Measurements from ENCODE around the gene BEST1. TPM values are rescaled to one million over a fixed set of nuclear protein-coding genes. Genes with fewer than 3 reads are reported as not detected.
A peak's percentile ranks its signal among the peaks of the same experiment; 100 is the strongest.

BEST1 gene
- total and polyA plus RNA-seq, 7 experiments from 2014 or later, result 0.49 to 7.1 (median 0.92) TPM; not detected in 1

- H3K9me3 ChIP-seq (ENCODE audit: control insufficient read depth in 2 of 3, low read length in 3 of 3), result no peaks in the 10 kb centered on the region
- H3K36me3 ChIP-seq (ENCODE audit: control insufficient read depth in 2 of 3, insufficient read depth in 3 of 3, low read length in 3 of 3), result no peaks in the 10 kb centered on the region
- Mint-ChIP-seq H3K9me3 (no peaks in the 10 kb centered on the region), H3K27me3 (peaks cover 0 to 6% (median under 1%) of the 10 kb centered on the region in 5 donors), H3K27ac (no peak overlapping the region), H3K4me1 (peaks cover 0 to 5% (median 0%) of the 10 kb centered on the region in 7 donors), H3K4me3 (no peak overlapping the region), H3K36me3 (no peaks in the 10 kb centered on the region)
- no peak overlapping the region for H3K27ac ChIP-seq (ENCODE audit: low read depth, low read length)
- ATAC-seq (no peak), DNase-seq (no peak)
- no peak overlapping the region for H3K4me3 ChIP-seq (ENCODE audit: low read length)
- intact Hi-C loops (cut with micrococcal nuclease), result loop anchor here (1.0 to 10.0 kb wide), 8 partner anchors 48 to 150 kb away; no protein-coding TSS in a partner anchor
- CTCF ChIA-PET, result interaction anchor here (0.5 to 2.9 kb wide), 18 partner anchors 10 to 968 kb away, joined by 3 to 34 read pairs (median 4); no protein-coding TSS in a partner anchor
- H3K27me3 ChIP-seq (ENCODE audit: control insufficient read depth in 2 of 2, insufficient read depth in 2 of 2, low read length in 2 of 2), result no peaks in the 10 kb centered on the region
- peaks cover 0 to 3% of the 10 kb centered on the region in 2 donors for H3K4me1 ChIP-seq (ENCODE audit: control insufficient read depth in 2 of 2, insufficient read depth in 2 of 2, low read length in 2 of 2)
- POLR2A ChIA-PET, result interaction anchor here (1.7 kb wide), 1 partner anchor 21 kb away, joined by 5 read pairs; no protein-coding TSS in a partner anchor
These were observed 3.3 kb upstream of the BEST1 start for GRCh38 chr11:61946894-61947293.

DNA sequence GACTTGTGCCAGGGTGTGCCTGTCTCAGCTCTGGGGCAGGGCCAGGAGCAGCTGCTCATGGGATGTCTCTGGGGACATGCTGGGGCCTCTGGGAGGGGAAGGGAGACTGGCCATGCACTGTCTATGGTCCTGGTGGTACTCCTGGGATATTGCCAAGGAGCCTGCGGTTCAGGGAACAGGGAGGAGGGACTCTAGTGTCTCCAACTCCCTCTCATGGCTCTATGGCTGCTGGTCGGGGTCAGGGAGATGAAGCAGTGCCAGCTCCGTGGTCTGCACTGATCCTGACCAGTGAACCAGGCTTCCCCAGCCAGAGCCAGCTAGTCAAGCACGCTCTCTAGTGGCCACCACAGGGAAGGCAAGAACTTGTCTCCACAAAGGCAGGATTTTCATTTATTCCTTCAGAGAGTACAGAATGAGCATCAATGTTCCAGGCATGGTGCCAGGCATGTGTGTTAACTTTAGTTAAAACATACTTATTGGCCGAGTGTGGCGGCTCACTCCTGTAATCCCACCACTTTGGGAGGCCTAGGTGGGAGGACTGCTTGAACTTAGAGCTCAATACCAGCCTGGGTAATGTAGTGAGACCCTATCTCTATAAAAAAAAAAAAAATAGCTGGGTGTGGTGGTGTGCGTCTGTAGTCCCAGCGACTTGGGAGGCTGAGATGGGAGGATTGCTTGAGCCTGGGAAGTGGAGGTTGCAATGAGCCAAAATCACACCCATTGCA lies 2.5 kb upstream of the BEST1 start:
- Mint-ChIP-seq H3K27me3 (peaks cover 0 to 6% (median 3%) of the 10 kb centered on the region in 5 donors), H3K4me3 (no peak overlapping the region), H3K4me1 (peaks cover 0 to 5% (median 0%) of the 10 kb centered on the region in 7 donors), H3K36me3 (no peaks in the 10 kb centered on the region), H3K9me3 (no peaks in the 10 kb centered on the region), H3K27ac (peak overlapping the region in 2 of 9 donors; percentile 14 to 70)
- Histone ChIP-seq H3K4me3 (ENCODE audit: low read length) (no peak overlapping the region), H3K27me3 (ENCODE audit: control insufficient read depth in 2 of 2, insufficient read depth in 2 of 2, low read length in 2 of 2) (no peaks in the 10 kb centered on the region), H3K9me3 (ENCODE audit: control insufficient read depth in 2 of 3, low read length in 3 of 3) (no peaks in the 10 kb centered on the region), H3K36me3 (ENCODE audit: control insufficient read depth in 2 of 3, insufficient read depth in 3 of 3, low read length in 3 of 3) (no peaks in the 10 kb centered on the region), H3K27ac (ENCODE audit: low read depth, low read length) (no peak overlapping the region), H3K4me1 (ENCODE audit: control insufficient read depth in 2 of 2, insufficient read depth in 2 of 2, low read length in 2 of 2) (peaks cover 0 to 3% of the 10 kb centered on the region in 2 donors)
- DNase-seq (peak; percentile 41 to 64 (median 47)), ATAC-seq (peak; percentile 88)
- intact Hi-C loops (cut with micrococcal nuclease), result loop anchor here (1.0 to 10.0 kb wide), 8 partner anchors 48 to 150 kb away; no protein-coding TSS in a partner anchor
- ChIA-PET POLR2A (interaction anchor here (0.8 to 1.7 kb wide), 3 partner anchors 18 to 21 kb away, joined by 3 to 5 read pairs (median 4); no protein-coding TSS in a partner anchor), CTCF (interaction anchor here (0.6 to 2.9 kb wide), 23 partner anchors 8 to 162 kb away, joined by 3 to 34 read pairs (median 4); partner anchors contain the start of gene FEN1)

- Histone ChIP-seq H3K27ac (ENCODE audit: low read depth, low read length) (no peak overlapping the region), H3K9me3 (ENCODE audit: control insufficient read depth in 2 of 3, low read length in 3 of 3) (no peaks in the 10 kb centered on the region), H3K27me3 (ENCODE audit: control insufficient read depth in 2 of 2, insufficient read depth in 2 of 2, low read length in 2 of 2) (no peaks in the 10 kb centered on the region), H3K36me3 (ENCODE audit: control insufficient read depth in 2 of 3, insufficient read depth in 3 of 3, low read length in 3 of 3) (no peaks in the 10 kb centered on the region), H3K4me3 (ENCODE audit: low read length) (no peak overlapping the region), H3K4me1 (ENCODE audit: control insufficient read depth in 2 of 2, insufficient read depth in 2 of 2, low read length in 2 of 2) (peaks cover 0 to 3% of the 10 kb centered on the region in 2 donors)
- ATAC-seq (no peak), DNase-seq (no peak)
- Mint-ChIP-seq H3K4me3 (no peak overlapping the region), H3K36me3 (no peaks in the 10 kb centered on the region), H3K4me1 (peaks cover 0 to 5% (median 0%) of the 10 kb centered on the region in 7 donors), H3K27ac (no peak overlapping the region), H3K27me3 (peaks cover 0 to 6% (median 3%) of the 10 kb centered on the region in 5 donors), H3K9me3 (no peaks in the 10 kb centered on the region)
- CTCF ChIA-PET, result interaction anchor here (0.5 to 3.2 kb wide), 14 partner anchors 9 to 1628 kb away, joined by 3 to 34 read pairs (median 5); partner anchors contain the start of gene FEN1
- POLR2A ChIA-PET, result interaction anchor here (1.0 kb wide), 1 partner anchor 18 kb away, joined by 4 read pairs; no protein-coding TSS in a partner anchor
- intact Hi-C loops (cut with micrococcal nuclease), result loop anchor here (1.0 to 10.0 kb wide), 3 partner anchors 77 to 106 kb away; no protein-coding TSS in a partner anchor
These were observed 1.6 kb upstream of the BEST1 start for GRCh38 chr11:61948505-61948904.

- Histone ChIP-seq H3K27me3 (ENCODE audit: control insufficient read depth in 2 of 2, insufficient read depth in 2 of 2, low read length in 2 of 2) (peaks cover 0 to under 1% of the 10 kb centered on the region in 2 donors), H3K36me3 (ENCODE audit: control insufficient read depth in 2 of 3, insufficient read depth in 3 of 3, low read length in 3 of 3) (no peaks in the 10 kb centered on the region), H3K4me1 (ENCODE audit: control insufficient read depth in 2 of 2, insufficient read depth in 2 of 2, low read length in 2 of 2) (peaks cover 0 to 3% of the 10 kb centered on the region in 2 donors), H3K4me3 (ENCODE audit: low read length) (no peak overlapping the region), H3K27ac (ENCODE audit: low read depth, low read length) (no peak overlapping the region), H3K9me3 (ENCODE audit: control insufficient read depth in 2 of 3, low read length in 3 of 3) (no peaks in the 10 kb centered on the region)
- Mint-ChIP-seq H3K9me3 (no peaks in the 10 kb centered on the region), H3K27ac (peak overlapping the region in 1 of 9 donors; percentile 13), H3K4me1 (peaks cover 0 to 5% (median 0%) of the 10 kb centered on the region in 7 donors), H3K36me3 (no peaks in the 10 kb centered on the region), H3K27me3 (peaks cover 2 to 12% (median 6%) of the 10 kb centered on the region in 5 donors), H3K4me3 (no peak overlapping the region)
- ChIA-PET CTCF (interaction anchor here (0.6 to 3.2 kb wide), 4 partner anchors 24 to 133 kb away, joined by 3 to 12 read pairs (median 4); no protein-coding TSS in a partner anchor), POLR2A (interaction anchor here (0.7 to 1.1 kb wide), 3 partner anchors 17 to 132 kb away, joined by 3 to 4 read pairs (median 3); no protein-coding TSS in a partner anchor)
- ATAC-seq, result peak; percentile 68
- no peak for DNase-seq
- intact Hi-C loops (cut with micrococcal nuclease), result loop anchor here (5.0 to 10.0 kb wide), 2 partner anchors 78 to 105 kb away; no protein-coding TSS in a partner anchor
These were observed 749 bp upstream of the BEST1 start for GRCh38 chr11:61949169-61950034.

GRCh38 chr11:61951484-61952135 lies 1.5 kb downstream of the BEST1 start:
- POLR2A ChIA-PET, result interaction anchor here (1.6 kb wide), 1 partner anchor 17 kb away, joined by 4 read pairs; no protein-coding TSS in a partner anchor
- no peak for DNase-seq

More at GRCh38 chr11:61951484-61952135, 1.5 kb downstream of the BEST1 start:
- no peak overlapping the region for H3K27ac ChIP-seq (ENCODE audit: low read depth, low read length)
- intact Hi-C loops (cut with micrococcal nuclease), result no loop called here
- ATAC-seq, result no peak
- H3K4me3 ChIP-seq (ENCODE audit: low read length), result no peak overlapping the region
- Mint-ChIP-seq H3K9me3 (no peaks in the 10 kb centered on the region), H3K36me3 (no peaks in the 10 kb centered on the region), H3K27me3 (peaks cover 6 to 25% (median 11%) of the 10 kb centered on the region in 5 donors), H3K27ac (peak overlapping the region in 2 of 9 donors; percentile 17 to 36), H3K4me1 (peaks cover 0 to 13% (median 3%) of the 10 kb centered on the region in 7 donors), H3K4me3 (no peak overlapping the region)
- H3K9me3 ChIP-seq (ENCODE audit: control insufficient read depth in 2 of 3, low read length in 3 of 3), result no peaks in the 10 kb centered on the region
- H3K27me3 ChIP-seq (ENCODE audit: control insufficient read depth in 2 of 2, insufficient read depth in 2 of 2, low read length in 2 of 2), result peaks cover 0 to 5% of the 10 kb centered on the region in 2 donors
- CTCF ChIA-PET, result interaction anchor here (0.6 to 3.2 kb wide), 4 partner anchors 15 to 251 kb away, joined by 3 to 12 read pairs (median 3); no protein-coding TSS in a partner anchor
- peaks cover 0 to 3% of the 10 kb centered on the region in 2 donors for H3K4me1 ChIP-seq (ENCODE audit: control insufficient read depth in 2 of 2, insufficient read depth in 2 of 2, low read length in 2 of 2)
- H3K36me3 ChIP-seq (ENCODE audit: control insufficient read depth in 2 of 3, insufficient read depth in 3 of 3, low read length in 3 of 3), result no peaks in the 10 kb centered on the region

All from naive thymus-derived CD4-positive, alpha-beta T cell (primary cell).